Measurements from ENCODE around the gene TLE4. TPM values are rescaled to one million over a fixed set of nuclear protein-coding genes. Genes with fewer than 3 reads are reported as not detected.
"Not testable (repeated sequence)": the region's sequence is repeated elsewhere in the genome, so short reads cannot be mapped to it uniquely, and the experiment has no call there.

TLE4 gene
- polyA plus RNA-seq, 1 experiment, result 154 TPM

GRCh38 chr9:79745752-79746336, 174.1 kb downstream of the TLE4 start:
- no peak for DNase-seq (ENCODE audit: low read depth)
- no peak overlapping the region for H3K4me3 ChIP-seq (ENCODE audit: low read depth, low read length)
- TF ChIP-seq CTCF (IDR thresholded peaks at IDR 0.05; ENCODE audit: insufficient read depth, low read depth, low read length), result no peak
- ChIA-PET CTCF (no interaction called here), POLR2A (no interaction called here)
- H3K27me3 ChIP-seq (ENCODE audit: control insufficient read depth, insufficient read depth, low read length), result peaks cover 3% of the 10 kb centered on the region; the same call in 1 of the 2 replicates
- H3K36me3 ChIP-seq (ENCODE audit: control insufficient read depth, insufficient read depth, low read length), result no peaks in the 10 kb centered on the region

GRCh38 chr9:79751895-79752466, 180.2 kb downstream of the TLE4 start:
- H3K36me3 ChIP-seq (ENCODE audit: control insufficient read depth, insufficient read depth, low read length); H3K4me3 ChIP-seq (ENCODE audit: low read depth, low read length); CTCF ChIA-PET: not testable (repeated sequence)

GRCh38 chr9:79756414-79756813, 184.6 kb downstream of the TLE4 start:
- no peak for DNase-seq (ENCODE audit: low read depth)
- POLR2A ChIA-PET, result no interaction called here
- CTCF ChIA-PET, result interaction anchor here (0.7 to 1.8 kb wide), 3 partner anchors 10 to 13 kb away, joined by 3 to 5 read pairs (median 4); no protein-coding TSS in a partner anchor
- Histone ChIP-seq H3K4me3 (ENCODE audit: low read depth, low read length) (no peak overlapping the region), H3K27me3 (ENCODE audit: control insufficient read depth, insufficient read depth, low read length) (no peaks in the 10 kb centered on the region), H3K36me3 (ENCODE audit: control insufficient read depth, insufficient read depth, low read length) (no peaks in the 10 kb centered on the region)
- TF ChIP-seq CTCF (IDR thresholded peaks at IDR 0.05; ENCODE audit: insufficient read depth, low read depth, low read length), result no peak

More at GRCh38 chr9:79751895-79752466, 180.2 kb downstream of the TLE4 start:
- DNase-seq (ENCODE audit: low read depth); POLR2A ChIA-PET; H3K27me3 ChIP-seq (ENCODE audit: control insufficient read depth, insufficient read depth, low read length): not testable (repeated sequence)

GRCh38 chr9:79757074-79757473, 185.3 kb downstream of the TLE4 start:
- Histone ChIP-seq H3K4me3 (ENCODE audit: low read depth, low read length) (no peak overlapping the region), H3K36me3 (ENCODE audit: control insufficient read depth, insufficient read depth, low read length) (no peaks in the 10 kb centered on the region), H3K27me3 (ENCODE audit: control insufficient read depth, insufficient read depth, low read length) (no peaks in the 10 kb centered on the region)
- CTCF ChIA-PET, result interaction anchor here (0.6 to 1.8 kb wide), 5 partner anchors 10 to 358 kb away, joined by 3 to 5 read pairs (median 3); no protein-coding TSS in a partner anchor
- no peak for DNase-seq (ENCODE audit: low read depth)
- TF ChIP-seq CTCF (IDR thresholded peaks at IDR 0.05; ENCODE audit: insufficient read depth, low read depth, low read length), result no peak
- POLR2A ChIA-PET, result no interaction called here

- TF ChIP-seq CTCF (IDR thresholded peaks at IDR 0.05; ENCODE audit: insufficient read depth, low read depth, low read length), result peak; percentile 56
- POLR2A ChIA-PET, result no interaction called here
- Histone ChIP-seq H3K36me3 (ENCODE audit: control insufficient read depth, insufficient read depth, low read length) (no peaks in the 10 kb centered on the region), H3K27me3 (ENCODE audit: control insufficient read depth, insufficient read depth, low read length) (no peaks in the 10 kb centered on the region), H3K4me3 (ENCODE audit: low read depth, low read length) (no peak overlapping the region)
- CTCF ChIA-PET, result interaction anchor here (0.6 to 1.8 kb wide), 8 partner anchors 9 to 409 kb away, joined by 3 to 4 read pairs (median 3); no protein-coding TSS in a partner anchor
- no peak for DNase-seq (ENCODE audit: low read depth)
These were observed 186.3 kb downstream of the TLE4 start for GRCh38 chr9:79757881-79758669.
